Epidermal melanocyte (primary cell): ENCODE measurements around the gene SIPA1L3.
A peak's percentile ranks its signal among the peaks of the same experiment; 100 is the strongest.

ENCODE experiments used
- DNase-seq: peaks from one replicate; pipeline ENCODE4 v3.0.0; 2011; ENCODE audit warnings: low spot score; ENCODE audit not compliant: insufficient read length

The SIPA1L3 gene

GRCh38 chr19:38231918-38232317 is 324.9 kb downstream of the SIPA1L3 start:
- DNase-seq: no peak

GRCh38 chr19:38233740-38234251 is 326.8 kb downstream of the SIPA1L3 start:
- DNase-seq: peak; percentile 90

DNA sequence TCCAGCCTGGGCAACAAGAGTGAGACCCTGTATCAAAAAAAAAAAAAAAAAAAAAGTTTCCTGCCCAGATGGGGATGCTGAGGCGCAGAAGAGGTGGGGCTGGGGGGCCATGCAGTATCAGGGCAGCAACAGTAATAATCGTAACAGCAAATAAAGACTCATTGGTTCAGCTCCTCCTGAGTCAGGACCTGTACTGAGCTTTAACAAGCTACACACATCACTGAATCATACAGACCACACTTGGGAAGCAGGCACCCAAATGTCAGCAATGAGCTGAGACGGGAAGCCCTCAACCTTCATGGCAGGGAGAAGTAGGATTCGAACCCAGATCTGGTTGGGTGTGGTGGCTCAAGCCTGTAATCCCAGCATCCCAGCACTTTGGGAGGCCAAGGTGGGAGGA is 327.6 kb downstream of the SIPA1L3 start:
- DNase-seq: no peak

- no peak for DNase-seq
These were observed 332.8 kb downstream of the SIPA1L3 start for GRCh38 chr19:38239816-38240215.

DNA sequence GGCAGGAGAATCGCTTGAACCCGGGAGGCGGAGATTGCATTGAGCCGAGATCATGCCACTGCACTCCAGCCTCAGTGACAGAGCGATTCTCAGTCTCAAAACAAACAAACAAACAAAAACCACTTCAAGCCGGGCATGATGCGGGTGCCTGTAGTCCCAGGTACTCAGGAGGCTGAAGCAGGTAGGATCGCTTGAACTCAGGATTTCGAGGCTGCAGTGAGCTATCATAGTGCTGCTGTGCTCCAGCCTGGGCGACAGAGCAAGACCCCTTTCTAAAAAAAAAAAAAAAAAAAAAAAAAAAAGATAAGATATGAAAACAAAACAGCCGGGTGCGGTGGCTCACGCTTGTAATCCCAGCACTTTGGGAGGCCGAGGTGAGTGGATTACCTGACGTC is 336.3 kb downstream of the SIPA1L3 start:
- no peak for DNase-seq

DNA sequence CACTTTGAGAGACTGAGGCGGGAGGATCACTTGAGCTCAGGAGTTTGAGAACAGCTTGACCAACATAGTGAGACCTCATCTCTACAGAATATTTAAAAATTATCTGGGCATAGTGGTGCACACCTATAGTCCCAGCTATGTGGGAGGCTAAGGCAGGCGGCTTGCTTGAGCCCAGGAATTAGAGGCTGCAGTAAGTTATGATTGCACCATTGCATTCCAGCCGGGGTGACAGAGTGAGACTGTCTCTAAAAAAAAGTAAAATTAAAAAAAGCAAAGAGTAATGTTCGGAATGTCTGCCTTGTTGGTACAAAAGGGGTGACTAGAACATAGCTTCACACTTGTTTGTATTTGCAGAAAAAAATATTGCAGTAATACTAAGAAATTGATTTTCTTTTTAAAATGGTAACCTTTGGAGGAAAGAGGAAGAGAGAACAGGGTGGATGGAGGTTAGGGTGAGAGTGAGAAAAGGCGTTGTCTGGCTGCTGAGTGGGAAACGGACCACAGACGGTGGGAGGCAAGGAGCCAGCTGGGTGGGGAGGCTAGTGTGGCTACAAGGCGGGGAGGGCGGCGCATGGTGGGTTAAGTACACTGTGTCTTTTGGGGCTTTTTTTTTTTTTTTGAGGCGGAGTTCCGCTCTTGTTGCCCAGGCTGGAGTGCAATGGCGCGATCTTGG is 339.0 kb downstream of the SIPA1L3 start:
- DNase-seq: no peak

DNA sequence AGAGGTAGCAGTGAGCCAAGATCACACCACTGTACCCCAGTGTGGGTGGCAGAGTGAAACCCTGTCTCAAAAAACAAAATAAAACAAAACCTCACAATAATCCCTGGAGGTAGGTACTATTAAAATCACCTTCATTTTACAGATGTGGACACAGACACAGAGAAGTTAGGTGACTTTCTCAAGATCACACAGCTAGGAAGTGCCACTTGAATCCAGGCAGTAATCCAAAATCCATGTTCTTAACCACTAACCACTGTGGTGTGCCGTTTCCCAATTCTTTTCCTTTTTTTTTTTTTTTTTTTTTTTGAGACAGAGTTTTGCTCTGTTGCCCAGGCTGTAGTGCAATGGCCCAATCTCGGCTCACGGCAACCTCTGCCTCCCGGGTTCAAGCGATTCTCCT is 340.1 kb downstream of the SIPA1L3 start:
- DNase-seq: no peak

DNA sequence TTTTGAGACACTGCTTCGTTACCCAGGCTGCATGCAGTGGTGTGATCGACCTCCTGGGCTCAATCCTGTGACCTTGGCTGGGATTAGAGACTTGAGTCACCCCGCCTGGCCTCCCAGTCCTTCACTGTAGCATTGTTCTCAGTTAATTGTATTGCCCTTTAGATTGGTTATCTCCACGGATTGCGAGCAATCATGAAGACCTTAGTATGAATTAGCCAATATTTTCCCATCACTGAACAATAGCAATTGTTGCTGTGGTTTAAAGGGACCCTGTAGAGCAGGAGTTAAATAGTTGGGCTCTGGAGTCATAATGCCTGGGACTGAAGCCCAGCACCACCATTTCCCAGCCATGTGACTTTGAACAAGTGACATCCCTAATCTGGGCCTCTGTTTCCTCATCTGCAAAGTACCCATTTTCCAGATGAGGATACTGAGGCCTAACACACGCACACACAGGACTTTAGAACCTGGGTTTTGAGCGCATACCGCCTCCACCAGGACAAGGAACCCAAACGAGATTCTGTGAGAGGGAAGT is 340.8 kb downstream of the SIPA1L3 start:
- DNase-seq: no peak

GRCh38 chr19:38248421-38248820 is 341.4 kb downstream of the SIPA1L3 start:
- DNase-seq: no peak

DNA sequence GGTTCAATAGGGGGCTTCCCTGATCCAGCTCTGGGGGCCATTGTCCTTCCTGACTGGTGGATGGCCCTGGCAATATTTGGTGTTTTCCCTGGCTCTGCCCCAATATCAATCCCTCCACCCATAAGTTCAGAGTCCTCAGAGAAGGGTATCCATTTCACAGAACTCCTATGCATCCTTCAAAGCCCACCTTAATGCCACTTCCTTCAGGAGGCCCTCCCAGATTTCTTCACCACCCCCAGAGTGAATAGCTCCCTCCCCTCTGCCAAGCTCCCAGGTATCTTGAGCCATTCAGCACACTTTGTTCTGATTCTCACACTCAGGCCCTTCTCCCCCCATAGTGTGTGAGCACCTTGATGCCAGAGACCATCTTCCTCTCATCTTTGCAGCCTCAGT is 343.4 kb downstream of the SIPA1L3 start:
- no peak for DNase-seq

DNA sequence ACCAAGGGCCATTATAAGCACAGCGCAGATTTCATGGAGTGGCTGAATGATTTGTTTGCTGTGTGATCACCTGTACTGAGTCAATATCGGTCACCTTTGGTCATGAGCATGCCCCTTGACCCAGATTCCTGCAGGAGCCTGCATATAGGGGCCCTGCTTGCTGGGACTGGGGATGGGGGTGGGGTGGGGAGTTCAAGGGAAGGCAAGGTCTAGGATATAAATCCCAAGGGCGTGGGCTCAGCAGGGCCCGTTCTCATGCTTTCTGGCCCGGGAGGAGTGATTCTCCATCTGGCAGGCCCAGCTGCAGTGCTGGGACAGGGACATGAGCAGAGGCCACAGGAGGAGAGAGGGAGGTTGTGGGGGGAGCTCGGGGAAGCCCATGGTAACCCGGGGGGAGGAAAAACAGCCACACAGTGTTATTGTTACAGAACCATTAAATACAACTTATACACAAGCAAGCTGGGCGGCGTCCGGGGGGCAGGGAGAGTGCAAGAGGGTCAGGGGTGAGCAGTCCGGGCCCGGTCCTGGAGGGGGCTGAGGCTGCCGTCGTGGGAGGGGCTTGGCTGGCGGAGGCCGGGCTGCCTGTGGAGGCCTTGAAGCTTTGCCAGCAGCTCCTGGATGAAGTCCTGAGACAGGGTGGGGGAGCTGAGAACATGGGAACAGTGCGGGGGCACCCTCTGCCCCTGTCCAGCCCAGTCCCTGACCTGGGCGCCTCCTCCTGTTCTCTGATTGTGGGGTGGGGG is 344.0 kb downstream of the SIPA1L3 start:
- DNase-seq: no peak

GRCh38 chr19:38251564-38252051 is 344.6 kb downstream of the SIPA1L3 start:
- no peak for DNase-seq

GRCh38 chr19:38252385-38252784 is 345.4 kb downstream of the SIPA1L3 start:
- DNase-seq: no peak

GRCh38 chr19:38252941-38253691 is 346.1 kb downstream of the SIPA1L3 start:
- no peak for DNase-seq

DNA sequence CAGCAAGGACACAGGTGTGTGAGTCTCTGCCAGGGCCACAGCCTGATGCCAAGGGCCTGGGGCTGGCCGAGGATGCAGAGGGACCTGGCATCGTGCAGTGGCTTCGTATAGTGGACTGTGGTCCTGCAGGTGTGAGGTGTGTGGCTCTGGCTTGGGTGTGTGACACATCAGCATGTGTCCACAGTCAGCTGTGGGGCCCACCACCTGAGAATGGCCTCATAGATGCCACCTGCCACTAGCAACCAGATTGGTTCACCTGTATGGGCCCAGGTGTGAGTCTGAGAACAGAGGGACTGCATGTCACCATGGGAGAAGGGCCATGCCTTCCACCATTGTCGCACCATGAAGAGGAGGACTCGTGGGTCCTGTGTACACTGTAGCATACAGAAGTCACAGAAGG is 346.8 kb downstream of the SIPA1L3 start:
- DNase-seq: no peak

- no peak for DNase-seq
These were observed 348.5 kb downstream of the SIPA1L3 start for GRCh38 chr19:38255383-38256014.
